Measurements from ENCODE around the gene GATD1.

GATD1 gene

DNA sequence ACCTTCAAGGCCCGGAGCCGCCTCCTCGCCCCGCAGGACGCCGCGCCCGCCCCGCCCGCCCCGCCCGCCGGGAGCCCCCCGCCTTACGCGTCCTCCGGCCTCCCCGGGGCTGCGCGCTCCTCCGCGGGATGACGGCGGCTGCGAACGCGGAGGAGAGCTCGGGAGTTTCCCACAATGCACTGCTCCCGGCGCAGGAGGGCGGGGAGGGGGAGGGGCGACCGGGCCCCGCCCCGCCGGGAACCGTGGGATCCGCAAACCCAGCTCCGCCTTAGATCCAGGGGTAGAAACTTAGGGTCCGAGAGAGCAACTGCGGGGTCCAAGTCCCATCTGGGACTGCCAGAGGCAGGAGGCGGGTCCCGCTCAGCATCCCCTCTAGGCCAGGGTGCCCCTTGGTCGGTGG is 12.7 kb upstream of the GATD1 start, which contains the start of gene CEND1:
Gene CEND1, minus strand, starts transcription at position 148 of the 400 bp plus-strand sequence. CDS start 1,514 bp downstream, outside the sequence.
- Histone ChIP-seq H3K9me2 (replicated peaks; ENCODE audit: insufficient read depth, low read length) (no peaks in the 10 kb centered on the region), H3K36me3 (replicated peaks; ENCODE audit: insufficient read depth, low read length) (no peaks in the 10 kb centered on the region), H2AFZ (ENCODE audit: low read length) (0 out of 2 replicates have a peak within 1 kb of the TSS, but pooled peaks have one; percentile 30), H3K27me3 (replicated peaks; ENCODE audit: insufficient read depth, low read length) (no peaks in the 10 kb centered on the region), H3K79me2 (ENCODE audit: low read length) (peaks cover 32% of the 10 kb centered on the region), H3K4me1 (ENCODE audit: low read length) (0 out of 2 replicates have a peak, but pooled peaks cover 3% of the 10 kb centered on the region), H4K20me1 (ENCODE audit: insufficient read depth, low read length) (no peaks in the 10 kb centered on the region), H3K4me2 (ENCODE audit: low read depth, low read length) (peak within 1 kb of the TSS; percentile 73), H3F3A (ENCODE audit: insufficient read depth, low read length) (peaks cover 10% of the 10 kb centered on the region; the same call in 1 of the 2 replicates), H3K27ac (ENCODE audit: low read length) (peak within 1 kb of the TSS; percentile 4; the same call in 1 of the 2 replicates), H3K9me3 (replicated peaks; ENCODE audit: insufficient read depth, low read length) (no peaks in the 10 kb centered on the region), H3K9ac (ENCODE audit: low read length) (peak within 1 kb of the TSS; percentile 41), H3K4me3 (ENCODE audit: low read length) (peak within 1 kb of the TSS; percentile 85)
- DNase-seq = peak; percentile 61
- no peak for TF ChIP-seq EZH2phosphoT487 (IDR thresholded peaks at IDR 0.05; ENCODE audit: low read length)
- no peak for TF ChIP-seq CTCF (IDR thresholded peaks at IDR 0.05; ENCODE audit: low read length)
- no peak for TF ChIP-seq EZH2 (optimal IDR thresholded peaks at IDR 0.05; ENCODE audit: low read depth, low read length)

GRCh38 chr11:788953-789940 is 12.0 kb upstream of the GATD1 start:
- Histone ChIP-seq H3K27ac (ENCODE audit: low read length) (peak overlapping the region; percentile 4; the same call in 1 of the 2 replicates), H2AFZ (ENCODE audit: low read length) (0 out of 2 replicates have a peak overlapping the region, but pooled peaks have one; percentile 30), H3K4me3 (ENCODE audit: low read length) (peak overlapping the region; percentile 85), H3K9me3 (replicated peaks; ENCODE audit: insufficient read depth, low read length) (no peaks in the 10 kb centered on the region), H3F3A (ENCODE audit: insufficient read depth, low read length) (peaks cover 10% of the 10 kb centered on the region; the same call in 1 of the 2 replicates), H3K9me2 (replicated peaks; ENCODE audit: insufficient read depth, low read length) (no peaks in the 10 kb centered on the region), H3K4me2 (ENCODE audit: low read depth, low read length) (peak overlapping the region; percentile 73), H3K9ac (ENCODE audit: low read length) (peak overlapping the region; percentile 41), H4K20me1 (ENCODE audit: insufficient read depth, low read length) (no peaks in the 10 kb centered on the region), H3K4me1 (ENCODE audit: low read length) (0 out of 2 replicates have a peak, but pooled peaks cover 3% of the 10 kb centered on the region), H3K36me3 (replicated peaks; ENCODE audit: insufficient read depth, low read length) (no peaks in the 10 kb centered on the region), H3K27me3 (replicated peaks; ENCODE audit: insufficient read depth, low read length) (no peaks in the 10 kb centered on the region), H3K79me2 (ENCODE audit: low read length) (peaks cover 25% of the 10 kb centered on the region)
- TF ChIP-seq CTCF (IDR thresholded peaks at IDR 0.05; ENCODE audit: low read length) (no peak), EZH2 (optimal IDR thresholded peaks at IDR 0.05; ENCODE audit: low read depth, low read length) (no peak), EZH2phosphoT487 (IDR thresholded peaks at IDR 0.05; ENCODE audit: low read length) (no peak)
- DNase-seq = peak; percentile 79

DNA sequence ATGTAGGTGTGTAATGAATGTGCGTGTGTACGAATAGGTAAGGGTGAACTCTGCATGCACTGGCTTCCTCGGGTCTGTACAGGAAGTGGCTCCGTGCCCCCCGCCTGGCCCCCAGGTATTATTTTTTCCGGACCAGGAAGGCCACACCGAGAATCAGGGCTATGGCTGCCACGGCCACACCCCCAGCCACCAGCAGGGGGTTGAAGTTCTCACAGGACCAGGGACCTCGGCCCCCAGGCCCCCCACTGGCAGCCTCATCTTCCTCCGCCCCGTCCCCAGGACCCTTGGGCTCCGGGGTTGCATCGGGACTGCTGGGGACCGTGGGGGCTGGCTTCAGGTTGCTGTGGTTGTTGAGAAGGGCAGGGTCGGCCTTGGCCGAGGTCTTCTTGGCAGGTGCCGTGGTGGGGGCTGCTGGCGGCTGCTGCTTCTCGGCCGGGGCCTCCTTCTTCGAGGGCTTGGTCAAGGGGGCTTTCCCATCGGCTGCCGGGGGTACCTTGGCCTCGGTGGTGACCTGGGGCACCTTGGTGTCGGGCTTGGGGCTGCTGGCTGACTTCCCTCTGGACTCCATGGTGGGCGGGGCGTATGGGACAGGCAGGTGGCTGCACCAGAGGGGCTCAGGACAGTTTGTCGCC is 10.8 kb upstream of the GATD1 start:
- H3K9me2 ChIP-seq (replicated peaks; ENCODE audit: insufficient read depth, low read length) = no peaks in the 10 kb centered on the region
- no peaks in the 10 kb centered on the region for H3K9me3 ChIP-seq (replicated peaks; ENCODE audit: insufficient read depth, low read length)
- no peak overlapping the region for H3K4me2 ChIP-seq (ENCODE audit: low read depth, low read length)
- H3K27ac ChIP-seq (ENCODE audit: low read length) = no peak overlapping the region
- H3K9ac ChIP-seq (ENCODE audit: low read length) = no peak overlapping the region
- no peak for DNase-seq
- peaks cover 10% of the 10 kb centered on the region; the same call in 1 of the 2 replicates for H3F3A ChIP-seq (ENCODE audit: insufficient read depth, low read length)
- H2AFZ ChIP-seq (ENCODE audit: low read length) = no peak overlapping the region
- H3K36me3 ChIP-seq (replicated peaks; ENCODE audit: insufficient read depth, low read length) = no peaks in the 10 kb centered on the region
- H3K79me2 ChIP-seq (ENCODE audit: low read length) = peaks cover 18% of the 10 kb centered on the region
- H3K4me3 ChIP-seq (ENCODE audit: low read length) = no peak overlapping the region
- TF ChIP-seq CTCF (IDR thresholded peaks at IDR 0.05; ENCODE audit: low read length) (no peak), EZH2 (optimal IDR thresholded peaks at IDR 0.05; ENCODE audit: low read depth, low read length) (no peak), EZH2phosphoT487 (IDR thresholded peaks at IDR 0.05; ENCODE audit: low read length) (no peak)
- no peaks in the 10 kb centered on the region for H3K27me3 ChIP-seq (replicated peaks; ENCODE audit: insufficient read depth, low read length)
- 0 out of 2 replicates have a peak, but pooled peaks cover 3% of the 10 kb centered on the region for H3K4me1 ChIP-seq (ENCODE audit: low read length)
- H4K20me1 ChIP-seq (ENCODE audit: insufficient read depth, low read length) = no peaks in the 10 kb centered on the region

Data from MM.1S (cell line).